BLaER1 treated with 17β-estradiol and CSF1 and Interleukin-3, amounts not matched to agents 10 nM and 100 nM (cell line): ENCODE results near the gene MAP2K5.

ENCODE experiments used
- H3K27ac ChIP-seq, 11 experiments: shearing (Covaris generic); formaldehyde crosslinking; 2 replicates each; pipeline ENCODE4 v1.8.1; 2022
- H3K27me3 ChIP-seq, 11 experiments: shearing (Covaris generic); formaldehyde crosslinking; 2 replicates each; pipeline ENCODE4 v1.8.1; 2022
- H3K36me3 ChIP-seq, 11 experiments: shearing (Covaris generic); formaldehyde crosslinking; 2 replicates each; pipeline ENCODE4 v1.8.1; 2022
- H3K4me1 ChIP-seq, 10 experiments: shearing (Covaris generic); formaldehyde crosslinking; 2 replicates each; pipeline ENCODE4 v1.8.1; 2022
- H3K4me2 ChIP-seq, 11 experiments: shearing (Covaris generic); formaldehyde crosslinking; 2 replicates each; pipeline ENCODE4 v1.8.1; 2022
- H3K4me3 ChIP-seq, 10 experiments: shearing (Covaris generic); formaldehyde crosslinking; 2 replicates each; pipeline ENCODE4 v1.8.1; 2022
- H3K9ac ChIP-seq, 11 experiments: shearing (Covaris generic); formaldehyde crosslinking; 2 replicates each; pipeline ENCODE4 v1.8.1; 2022
- H3K9me3 ChIP-seq, 11 experiments: shearing (Covaris generic); formaldehyde crosslinking; replicated peaks in 1 of 11; 2 replicates each; pipeline ENCODE4 v1.8.1; 2022
- H4K20me1 ChIP-seq, 11 experiments: shearing (Covaris generic); formaldehyde crosslinking; 2 replicates each; pipeline ENCODE4 v1.8.1; 2022
- Cebpa-rat ChIP-seq, 11 experiments: shearing (Covaris generic); IDR thresholded peaks; 2 replicates each; pipeline ENCODE4 v1.8.1; 2022

MAP2K5 gene

DNA sequence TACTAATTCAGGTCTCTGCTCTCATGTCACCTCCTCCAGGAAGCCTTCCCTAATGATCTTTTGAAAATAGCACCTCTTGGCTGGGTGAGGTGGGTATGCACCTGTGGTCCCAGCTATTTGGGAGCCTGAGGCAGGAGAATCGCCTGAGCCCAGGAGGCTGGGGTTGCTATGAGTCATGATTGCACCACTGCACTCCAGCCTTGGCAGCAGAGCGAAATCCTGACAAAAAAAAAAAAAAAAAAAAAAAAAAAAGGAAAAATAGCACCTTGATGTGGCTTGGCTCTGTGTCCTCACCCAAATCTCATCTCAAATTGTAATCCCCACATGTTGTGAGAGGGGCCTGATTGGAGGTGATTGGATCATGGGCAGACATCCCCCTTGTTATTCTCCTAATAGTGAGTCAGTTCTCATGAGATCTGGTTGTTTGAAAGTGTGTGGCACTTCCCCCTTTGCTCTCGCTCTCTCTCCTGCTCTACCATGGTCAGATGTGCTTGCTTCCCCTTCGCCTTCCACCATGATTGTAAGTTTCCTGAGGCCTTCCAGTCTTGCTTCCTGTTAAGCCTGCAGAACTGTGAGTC, 308.6 kb downstream of the MAP2K5 start:
- Histone ChIP-seq H3K36me3 (no peaks in the 10 kb centered on the region), H3K9ac (no peak overlapping the region), H3K27ac (peak overlapping the region in 6 of 11 experiments; percentile 18 to 58 (median 50); a peak in 9 of 22 replicates), H3K27me3 (no peaks in the 10 kb centered on the region), H3K4me3 (no peak overlapping the region), H3K9me3 (peaks cover 9 to 29% (median 11%) of the 10 kb centered on the region in 11 experiments; a peak in 19 of 22 replicates), H3K4me2 (peak overlapping the region; percentile 27 to 78 (median 39); a peak in 20 of 22 replicates), H4K20me1 (no peaks in the 10 kb centered on the region), H3K4me1 (peaks cover 12 to 52% (median 27%) of the 10 kb centered on the region in 10 experiments)
- no peak for TF ChIP-seq Cebpa-rat (IDR thresholded peaks at IDR 0.05)

DNA sequence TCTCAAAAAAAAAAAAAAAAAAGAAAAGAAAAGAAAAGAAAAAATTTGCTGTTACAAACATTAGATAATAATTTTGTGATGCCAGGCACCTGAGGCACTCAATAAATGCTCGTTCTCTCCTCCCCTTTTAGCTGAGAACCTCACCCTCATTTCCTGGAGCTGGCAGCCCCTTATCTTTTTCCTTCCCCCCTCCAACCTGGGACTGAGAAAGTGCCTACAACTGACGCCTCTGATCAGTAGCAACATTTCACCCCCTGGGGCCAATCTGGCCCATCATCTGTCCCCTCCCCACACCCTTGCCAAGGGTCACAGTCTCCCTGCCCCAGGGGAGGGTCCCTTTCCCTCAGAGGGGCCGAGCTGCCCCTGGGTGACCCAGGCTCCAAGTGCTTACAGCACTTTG, 309.9 kb downstream of the MAP2K5 start:
- no peaks in the 10 kb centered on the region for H3K36me3 ChIP-seq
- H3K27me3 ChIP-seq: no peaks in the 10 kb centered on the region
- peak overlapping the region in 1 of 11 experiments; percentile 14; a peak in 1 of 22 replicates for H3K27ac ChIP-seq
- no peak overlapping the region for H3K9ac ChIP-seq
- no peak for TF ChIP-seq Cebpa-rat (IDR thresholded peaks at IDR 0.05)
- H3K9me3 ChIP-seq: peaks cover 9 to 29% (median 11%) of the 10 kb centered on the region in 11 experiments; a peak in 19 of 22 replicates
- no peak overlapping the region for H3K4me3 ChIP-seq
- peak overlapping the region in 6 of 11 experiments; percentile 14 to 57 (median 45); a peak in 13 of 22 replicates for H3K4me2 ChIP-seq
- H4K20me1 ChIP-seq: no peaks in the 10 kb centered on the region
- H3K4me1 ChIP-seq: peaks cover 12 to 56% (median 32%) of the 10 kb centered on the region in 10 experiments

- Histone ChIP-seq H4K20me1 (no peaks in the 10 kb centered on the region), H3K27me3 (no peaks in the 10 kb centered on the region), H3K4me1 (peaks cover 12 to 50% (median 30%) of the 10 kb centered on the region in 10 experiments), H3K9ac (no peak overlapping the region), H3K27ac (no peak overlapping the region), H3K36me3 (no peaks in the 10 kb centered on the region), H3K4me2 (peak overlapping the region in 1 of 11 experiments; percentile 14; a peak in 2 of 22 replicates), H3K9me3 (peaks cover 9 to 29% (median 11%) of the 10 kb centered on the region in 11 experiments; a peak in 19 of 22 replicates), H3K4me3 (no peak overlapping the region)
- TF ChIP-seq Cebpa-rat (IDR thresholded peaks at IDR 0.05): no peak
These were observed 311.0 kb downstream of the MAP2K5 start for GRCh38 chr15:67853454-67853853.

GRCh38 chr15:67854358-67854757, 311.9 kb downstream of the MAP2K5 start:
- Histone ChIP-seq H3K9ac (no peak overlapping the region), H3K27me3 (no peaks in the 10 kb centered on the region), H3K4me3 (no peak overlapping the region), H3K36me3 (no peaks in the 10 kb centered on the region), H4K20me1 (no peaks in the 10 kb centered on the region), H3K9me3 (peaks cover 6 to 22% (median 8%) of the 10 kb centered on the region in 11 experiments; a peak in 19 of 22 replicates), H3K4me2 (no peak overlapping the region), H3K27ac (no peak overlapping the region), H3K4me1 (peaks cover 12 to 42% (median 28%) of the 10 kb centered on the region in 10 experiments)
- no peak for TF ChIP-seq Cebpa-rat (IDR thresholded peaks at IDR 0.05)

GRCh38 chr15:67855842-67856241, 313.3 kb downstream of the MAP2K5 start:
- Histone ChIP-seq H3K27ac (no peak overlapping the region), H3K4me2 (peak overlapping the region in 10 of 11 experiments; percentile 4 to 78 (median 56); a peak in 16 of 22 replicates), H3K36me3 (no peaks in the 10 kb centered on the region), H3K27me3 (no peaks in the 10 kb centered on the region), H3K9ac (no peak overlapping the region), H3K4me1 (peaks cover 10 to 46% (median 33%) of the 10 kb centered on the region in 10 experiments), H3K9me3 (peaks cover 0 to 19% (median 0%) of the 10 kb centered on the region in 11 experiments; a peak in 7 of 22 replicates), H4K20me1 (no peaks in the 10 kb centered on the region), H3K4me3 (no peak overlapping the region)
- TF ChIP-seq Cebpa-rat (IDR thresholded peaks at IDR 0.05): no peak
